HG02884 (cell line): ENCODE data around the gene RAD51B.

Experiments used
- ATAC-seq: cut with Tn5 transposase; IDR thresholded peaks from one replicate; pipeline ENCODE4 v1.9.1; 2021; ENCODE audit warnings: mild to moderate bottlenecking, moderate library complexity; ENCODE audit not compliant: unreplicated experiment

Gene RAD51B

GRCh38 chr14:68593806-68594536 is 774.4 kb downstream of the RAD51B start:
- no peak for ATAC-seq

DNA sequence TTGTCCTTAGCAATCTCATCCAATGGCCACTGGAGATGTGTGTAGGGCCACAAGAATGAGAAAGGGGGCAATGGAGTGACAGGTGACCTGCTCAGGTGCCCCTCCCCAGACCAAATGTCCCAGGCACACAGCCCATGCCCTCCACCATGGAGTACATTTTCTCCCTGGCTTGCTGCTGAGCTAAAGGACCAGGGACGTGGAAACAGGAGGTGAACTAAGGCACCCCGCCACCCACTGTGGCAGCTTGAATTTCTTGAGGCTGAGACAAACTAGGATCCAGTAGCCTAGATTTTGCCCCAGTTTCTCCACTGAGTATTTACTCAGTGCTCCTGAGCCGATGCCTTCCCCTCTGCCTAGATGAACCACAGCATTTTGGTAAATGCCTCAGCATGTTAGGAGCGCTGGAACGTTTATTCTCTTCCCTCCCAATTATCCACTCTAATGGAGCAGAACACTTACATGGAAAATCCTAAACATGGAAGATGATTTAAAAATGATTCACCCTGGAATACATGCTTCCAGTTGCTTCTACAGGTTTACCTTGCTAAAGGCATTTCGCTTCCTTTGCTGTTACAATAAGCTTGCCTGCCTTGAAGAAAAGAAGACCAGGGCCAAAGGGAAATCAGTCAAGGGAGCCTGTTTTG is 775.3 kb downstream of the RAD51B start:
- ATAC-seq, result no peak

- ATAC-seq, result no peak
Measured at GRCh38 chr14:68596211-68596610, 776.6 kb downstream of the RAD51B start.

GRCh38 chr14:68596701-68597100 is 777.1 kb downstream of the RAD51B start:
- no peak for ATAC-seq

- ATAC-seq, result no peak
Measured at GRCh38 chr14:68598089-68598488, 778.5 kb downstream of the RAD51B start.

DNA sequence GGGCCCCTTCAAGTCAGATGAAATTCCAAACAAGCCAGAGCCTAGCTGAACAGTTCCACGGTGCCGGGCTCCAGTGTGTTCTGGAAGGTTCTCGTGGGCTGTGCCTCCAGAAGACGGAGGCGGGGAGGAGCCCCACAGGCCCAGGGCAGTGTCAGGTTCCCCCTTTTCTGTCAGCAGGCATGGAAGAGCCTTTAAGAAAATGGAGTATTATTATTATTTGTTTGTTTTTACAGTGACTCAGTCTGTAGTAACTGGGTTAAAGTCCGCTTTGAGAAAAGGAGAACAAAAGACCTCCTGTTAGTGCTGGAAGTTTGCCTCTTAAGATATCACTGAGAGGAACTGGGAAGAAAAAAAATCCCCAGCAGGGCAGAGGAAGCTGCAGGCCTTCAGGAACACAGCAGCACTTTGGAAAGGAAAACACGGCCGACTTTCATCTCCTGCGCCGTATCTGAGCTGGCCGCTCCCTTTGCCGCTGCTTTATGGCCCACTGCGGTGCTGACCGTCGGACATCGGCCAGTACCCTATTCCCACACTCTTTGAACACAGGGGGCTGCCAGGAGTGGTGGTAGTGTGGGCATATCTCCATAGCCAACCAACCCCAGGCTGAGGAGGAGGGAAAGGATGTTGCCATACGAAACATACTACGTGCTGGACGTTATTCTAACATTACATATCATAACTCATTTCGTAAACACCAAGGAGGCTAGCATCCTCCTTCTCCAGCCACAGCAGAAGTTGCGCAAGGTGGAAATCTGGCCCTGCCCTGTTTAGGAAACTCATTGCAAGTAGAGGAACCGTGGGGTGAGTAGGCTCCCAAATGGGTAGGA is 779.3 kb downstream of the RAD51B start:
- no peak for ATAC-seq

DNA sequence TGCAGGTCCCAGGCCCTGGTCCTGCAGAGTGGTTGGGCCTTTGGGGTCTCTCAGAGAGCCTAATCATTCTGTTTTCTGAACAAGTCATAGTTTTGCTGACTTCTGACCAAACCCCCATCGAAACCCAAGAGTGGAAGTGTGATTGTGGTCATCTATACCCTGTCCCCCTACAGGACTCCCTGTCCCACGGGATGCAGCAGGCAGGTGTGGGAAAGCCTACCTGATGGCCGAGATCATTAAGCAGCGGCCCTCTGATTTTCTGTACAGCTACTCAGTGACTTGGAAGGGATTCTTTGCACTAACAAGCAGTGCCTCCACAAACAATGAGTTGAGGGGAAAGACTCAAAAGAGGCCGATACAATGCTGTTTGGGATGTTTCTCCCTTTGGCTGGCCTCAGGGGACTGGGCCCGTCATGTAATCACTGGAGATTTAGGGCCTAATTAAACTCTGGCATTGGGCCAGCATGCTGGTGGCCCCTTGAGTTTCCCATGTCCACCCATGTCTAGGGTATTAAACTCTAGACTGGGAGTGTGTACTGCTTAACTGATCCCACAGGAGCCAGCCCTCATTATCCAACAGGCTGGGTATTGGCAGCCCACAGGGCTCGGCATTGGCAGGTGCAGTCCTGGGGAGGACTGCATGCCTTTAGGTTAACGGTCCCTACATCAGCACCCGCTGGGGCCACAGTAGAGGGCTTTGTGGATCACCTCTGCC is 780.5 kb downstream of the RAD51B start:
- ATAC-seq, result no peak

DNA sequence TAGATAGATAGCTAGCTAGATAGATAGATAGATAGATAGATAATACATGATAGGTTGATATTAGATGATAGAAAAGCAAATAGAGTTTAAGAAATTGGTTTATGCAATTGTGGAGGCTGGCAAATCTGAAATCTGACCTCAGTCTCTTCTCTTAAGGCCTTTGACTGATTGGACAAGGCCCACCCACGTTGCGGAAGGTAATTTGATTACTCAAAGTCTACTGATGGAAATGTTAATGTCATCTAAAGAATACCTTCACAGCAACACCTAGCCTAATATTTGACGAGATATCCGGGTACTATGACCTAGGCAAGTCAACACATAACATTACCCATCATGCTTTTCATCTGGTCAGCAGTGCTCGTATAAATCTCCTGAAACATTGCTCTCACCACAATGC is 782.9 kb downstream of the RAD51B start:
- no peak for ATAC-seq

- no peak for ATAC-seq
Measured at GRCh38 chr14:68603533-68604360, 784.2 kb downstream of the RAD51B start.

- no peak for ATAC-seq
Measured at GRCh38 chr14:68604361-68604730, 784.8 kb downstream of the RAD51B start.

DNA sequence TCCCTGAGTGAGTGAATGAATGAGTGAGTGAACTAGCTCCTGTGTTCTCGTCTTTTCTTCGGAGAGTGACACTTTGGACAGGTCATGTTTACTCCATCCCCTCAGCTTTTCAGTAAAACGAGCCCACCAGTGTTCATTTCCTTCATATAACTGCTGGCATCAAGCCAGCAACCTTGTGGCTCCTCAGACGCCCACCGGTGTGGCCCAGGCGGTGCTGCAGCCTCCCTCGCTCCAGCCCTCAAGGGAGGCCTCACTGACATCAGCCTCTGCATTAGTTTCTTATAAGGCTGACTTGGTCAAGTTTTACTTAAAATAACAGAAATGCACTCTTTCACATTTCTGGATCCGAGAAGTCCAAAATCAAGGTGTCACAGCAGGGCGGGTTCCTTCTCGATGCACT is 785.2 kb downstream of the RAD51B start:
- no peak for ATAC-seq

DNA sequence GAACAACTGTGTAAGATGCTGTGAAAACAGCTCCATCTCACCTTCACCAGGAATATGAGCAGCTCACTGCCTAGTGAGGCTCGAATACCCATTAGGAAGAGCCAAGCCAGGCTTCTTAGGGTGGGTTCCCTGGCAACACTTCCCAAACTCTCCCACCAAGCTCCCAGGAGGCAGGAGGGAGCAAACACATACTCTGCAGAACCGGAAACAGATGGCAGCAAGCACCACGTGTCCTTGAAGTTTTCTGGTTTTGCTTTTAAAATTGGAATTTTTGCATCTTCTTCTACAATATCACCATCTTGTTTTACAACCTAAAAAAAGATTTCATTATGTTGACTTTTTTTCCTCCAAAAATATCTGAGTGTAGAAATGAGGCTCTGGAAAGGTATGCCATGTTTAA is 786.6 kb downstream of the RAD51B start:
- ATAC-seq, result no peak

- no peak for ATAC-seq
Measured at GRCh38 chr14:68606644-68607043, 787.1 kb downstream of the RAD51B start.

DNA sequence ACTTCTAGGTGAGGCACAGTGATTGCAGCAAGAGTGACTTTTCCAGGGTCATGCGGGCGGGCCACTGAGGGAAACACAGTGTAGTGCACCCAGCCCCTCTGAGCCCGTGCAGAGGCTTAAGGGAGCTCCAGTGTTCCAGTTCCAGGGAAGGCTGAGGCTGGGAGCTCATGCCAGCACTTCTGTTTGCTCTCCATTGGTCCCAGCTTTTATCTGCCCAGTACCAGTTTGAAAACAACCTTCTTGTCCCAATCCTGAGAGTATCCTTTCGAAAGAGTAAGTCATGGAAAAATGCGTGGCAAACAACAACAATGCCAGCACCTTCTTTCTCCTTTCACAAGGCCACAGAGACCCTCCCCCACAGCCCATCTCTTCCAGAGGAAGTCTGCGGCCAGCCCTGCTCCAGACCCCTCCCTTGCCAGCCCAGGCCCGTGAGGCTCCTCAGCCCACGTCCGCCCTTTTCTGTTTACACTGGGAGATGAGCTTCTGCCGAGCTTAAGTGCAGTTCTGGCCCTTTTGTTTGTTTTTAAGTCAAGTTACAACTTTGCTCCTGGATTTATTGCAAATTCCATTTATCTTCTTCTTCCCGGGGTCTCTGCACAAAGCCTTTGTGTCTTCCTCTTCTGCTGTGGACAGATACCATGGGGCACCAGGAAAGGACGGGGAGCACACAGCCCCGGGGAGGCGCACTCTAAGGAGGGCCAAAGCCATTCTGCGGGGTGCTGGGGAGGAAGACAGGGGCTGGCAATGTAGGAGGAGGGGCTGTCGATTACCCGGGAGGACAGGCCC is 787.7 kb downstream of the RAD51B start:
- no peak for ATAC-seq

GRCh38 chr14:68607867-68608573 is 788.4 kb downstream of the RAD51B start:
- ATAC-seq, result no peak

DNA sequence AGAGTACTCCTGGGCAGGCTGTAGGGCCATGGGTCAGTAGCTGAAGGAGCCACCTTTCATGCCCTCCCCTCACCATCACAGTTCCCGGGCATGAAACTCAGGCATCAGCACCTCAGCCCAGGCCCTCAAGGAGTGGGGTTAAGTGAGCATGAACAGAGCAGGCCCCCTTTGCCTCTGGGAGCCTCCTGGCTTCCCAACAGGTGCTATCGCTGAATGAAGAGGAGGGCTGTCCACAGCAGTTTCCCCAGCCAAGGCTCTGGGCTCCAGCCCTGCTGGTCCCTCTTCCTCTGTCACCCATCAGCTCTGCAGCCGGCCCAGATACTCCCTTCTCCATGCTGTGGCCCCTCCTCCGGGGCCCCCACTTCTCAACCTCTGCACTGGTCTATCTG is 789.0 kb downstream of the RAD51B start:
- ATAC-seq, result no peak

GRCh38 chr14:68609012-68609411 is 789.4 kb downstream of the RAD51B start:
- ATAC-seq, result no peak

DNA sequence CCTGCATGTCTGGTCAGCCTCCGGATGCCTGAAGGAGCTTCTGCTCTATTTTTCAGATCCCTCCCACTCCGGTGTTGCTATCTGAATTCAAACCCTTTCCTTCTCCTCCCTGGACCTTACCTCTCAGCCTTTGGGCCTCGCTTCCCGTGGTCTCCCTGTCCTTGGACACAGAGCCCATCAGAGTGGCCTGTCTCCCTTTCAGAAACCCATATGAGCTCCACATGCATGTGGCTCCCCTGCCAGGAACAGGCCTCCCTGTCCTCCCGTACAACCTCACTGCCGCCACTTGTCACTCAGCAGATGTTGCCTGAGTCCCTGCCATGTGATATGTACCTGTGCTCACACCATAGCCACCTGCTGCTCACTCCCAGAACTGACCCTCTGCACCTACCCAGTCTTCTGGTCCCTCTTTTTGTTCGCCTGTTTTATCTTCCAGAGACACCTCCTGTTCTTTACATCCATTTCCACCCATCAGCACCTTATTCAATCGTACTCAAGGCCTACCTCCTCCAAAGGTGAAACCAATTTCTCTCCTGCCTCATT is 790.7 kb downstream of the RAD51B start:
- no peak for ATAC-seq

DNA sequence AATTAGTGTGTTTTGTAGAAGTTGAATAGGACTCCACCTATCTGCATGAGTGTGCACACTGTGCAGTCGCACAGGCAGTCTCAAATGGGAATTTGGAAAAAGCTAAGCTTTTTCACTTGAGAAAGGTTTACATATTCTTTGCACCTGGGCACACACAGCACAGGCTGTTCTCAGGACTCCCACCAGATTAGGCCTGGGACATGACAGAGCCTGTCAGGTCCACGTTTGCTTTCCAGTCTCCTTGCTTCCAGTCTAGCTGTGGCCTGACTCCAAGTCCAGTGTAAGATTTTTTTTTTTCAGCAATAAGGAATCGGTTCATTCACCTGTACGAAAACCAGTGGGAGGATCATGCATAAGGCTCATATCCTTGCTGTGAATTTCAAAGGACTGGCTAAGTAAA is 792.0 kb downstream of the RAD51B start:
- ATAC-seq, result no peak
